ENCODE results near the gene AP5M1. TPM values are rescaled to one million over a fixed set of nuclear protein-coding genes. Genes with fewer than 3 reads are reported as not detected.

AP5M1 gene
- total and polyA plus RNA-seq, 10 of the 15 experiments (the other 5 are each of a cell fraction or from before 2014, with no cell fraction given), result 23.9 to 66.0 (median 38.4) TPM

- H2AFZ ChIP-seq (ENCODE audit: control insufficient read depth, low read depth, low read length), result no peak overlapping the region
- DNase-seq (ENCODE audit: low read depth, low spot score) (no peak), ATAC-seq (peak; percentile 86), FAIRE-seq (no peak)
- ChIA-PET RAD21 (ENCODE audit: unreplicated experiment) (no interaction called here), POLR2A (interaction anchor here (0.5 kb wide), 1 partner anchor 633 kb away, joined by 6 read pairs; no protein-coding TSS in a partner anchor), SMC1A (ENCODE audit: uncharacterized antibody, unreplicated experiment) (interaction anchor here (1.1 to 2.0 kb wide), 2 partner anchors 10 to 20 kb away, joined by 4 to 5 read pairs; no protein-coding TSS in a partner anchor), CTCF (interaction anchor here (1.7 kb wide), 1 partner anchor 10 kb away, joined by 5 read pairs; no protein-coding TSS in a partner anchor)
- H3K79me2 ChIP-seq (ENCODE audit: control insufficient read depth, insufficient read depth, low read length), result peaks cover 42% of the 10 kb centered on the region
- peaks cover 3% of the 10 kb centered on the region; the same call in 1 of the 2 replicates for H3K4me1 ChIP-seq (ENCODE audit: control insufficient read depth, insufficient read depth, low read length)
- TF ChIP-seq CBX3 (IDR thresholded peaks at IDR 0.05; ENCODE audit: borderline replicate concordance, low read depth) (no peak), MXI1 (IDR thresholded peaks at IDR 0.05; ENCODE audit: low read depth, low read length) (no peak), ATF3 (IDR thresholded peaks at IDR 0.05; ENCODE audit: borderline replicate concordance, extremely low read depth, low read depth, low read length) (no peak), CTCF (IDR thresholded peaks at IDR 0.05 in 2 of 3, conservative IDR thresholded peaks at IDR 0.05 in 1 of 3; ENCODE audit: control insufficient read depth in 2 of 3, extremely low read depth in 1 of 3, insufficient read depth in 1 of 3, low read depth in 3 of 3, low read length in 3 of 3) (no peak), BACH1 (IDR thresholded peaks at IDR 0.05; ENCODE audit: borderline replicate concordance) (no peak), GABPA (IDR thresholded peaks at IDR 0.05; ENCODE audit: low read depth) (no peak), MTA3 (IDR thresholded peaks at IDR 0.05; ENCODE audit: borderline replicate concordance, low read length) (no peak), CBFB (IDR thresholded peaks at IDR 0.05; ENCODE audit: low read depth) (no peak), NR2C1 (IDR thresholded peaks at IDR 0.05) (no peak), TCF7 (IDR thresholded peaks at IDR 0.05; ENCODE audit: borderline replicate concordance) (no peak), POU2F2 (IDR thresholded peaks at IDR 0.05; ENCODE audit: borderline replicate concordance, low read depth, low read length) (no peak), MLLT1 (IDR thresholded peaks at IDR 0.05) (no peak), NFYA (IDR thresholded peaks at IDR 0.05; ENCODE audit: borderline replicate concordance, low read depth, low read length) (no peak), RBBP5 (conservative IDR thresholded peaks at IDR 0.05) (no peak)
- intact Hi-C loops (cut with micrococcal nuclease; ENCODE audit: unreplicated experiment) (no loop called here), in situ Hi-C loops (cut with MboI) (no loop called here)
- BruUV-seq (replicated peaks), result no TSS peak
- peaks cover 1% of the 10 kb centered on the region; the same call in 2 of the 3 replicates for H3K9me3 ChIP-seq (replicated peaks; ENCODE audit: control insufficient read depth, insufficient read depth, low read length)
- 0 out of 2 replicates have a peak overlapping the region, but pooled peaks have one; percentile 6 for H3K27ac ChIP-seq (ENCODE audit: control insufficient read depth, insufficient read depth)
- H3K36me3 ChIP-seq (ENCODE audit: control insufficient read depth in 2 of 2, insufficient read depth in 2 of 2, low read length in 1 of 2), result 0 out of 4 replicates have a peak, but pooled peaks cover 0 to 3% of the 10 kb centered on the region in 2 experiments
- no peaks in the 10 kb centered on the region for H3K27me3 ChIP-seq (replicated peaks in 1 of 2; ENCODE audit: control insufficient read depth in 2 of 2, insufficient read depth in 2 of 2, low read length in 1 of 2)
- no peaks in the 10 kb centered on the region for H4K20me1 ChIP-seq (ENCODE audit: control insufficient read depth, insufficient read depth)
- H3K9ac ChIP-seq (ENCODE audit: control insufficient read depth, insufficient read depth, low read length), result no peak overlapping the region
- H3K4me2 ChIP-seq (ENCODE audit: control insufficient read depth, insufficient read depth), result no peak overlapping the region
- no peak overlapping the region for H3K4me3 ChIP-seq
Observed at GRCh38 chr14:57254884-57255283, 13.9 kb upstream of the AP5M1 start.
